PC-3 (cell line): ENCODE data around the gene SERPINA5. TPM values are rescaled to one million over a fixed set of nuclear protein-coding genes. Genes with fewer than 3 reads are reported as not detected.

Experiments used
- ATAC-seq: fragments of 200-7000 bp; cut with Tn5 transposase; 2 replicates; pipeline ENCODE4 v1.9.1; 2020; ENCODE audit warnings: mild to moderate bottlenecking, moderate library complexity
- BruUV-seq: library from RNA; stranded (reverse); fragments of 400-500 nt; replicated peaks from 2 replicates; lab custom pipeline; 2021; lab: Mats Ljungman, UMichigan
- CTCF ChIA-PET: fragments of 300-600 bp; sonication (Branson Sonifier 250); formaldehyde crosslinking; loops from one replicate; lab custom pipeline; 2022; ENCODE audit warnings: antibody characterized with exemption; lab: Charles Lee
- POLR2A ChIA-PET: fragments of 300-600 bp; sonication (Branson Sonifier 250); formaldehyde crosslinking; loops from one replicate; lab custom pipeline; 2022; ENCODE audit warnings: antibody characterized with exemption; ENCODE audit not compliant: unreplicated experiment; lab: Charles Lee
- DNase-seq: peaks from one replicate; pipeline ENCODE4 v3.0.0-alpha.2; 2015
- H2AFZ ChIP-seq: fragments of 300-600 bp; sonication (generic); 2 replicates; pipeline ENCODE4 v1.6.0; 2016; ENCODE audit warnings: antibody characterized with exemption, low read length
- H3F3A ChIP-seq: fragments of 300-600 bp; sonication (generic); one replicate; pipeline ENCODE4 v1.6.0; 2017; ENCODE audit warnings: antibody characterized with exemption, low read length, control low read depth, mild to moderate bottlenecking; ENCODE audit not compliant: unreplicated experiment
- H3K27ac ChIP-seq: fragments of 300-600 bp; sonication (generic); 2 replicates; pipeline ENCODE4 v1.5.1; 2016; ENCODE audit warnings: mild to moderate bottlenecking, low read length
- H3K27me3 ChIP-seq: fragments of 300-600 bp; sonication (generic); 2 replicates; pipeline ENCODE4 v1.6.1; 2016; ENCODE audit warnings: low read length, mixed read lengths
- H3K36me3 ChIP-seq: fragments of 300-600 bp; sonication (generic); 2 replicates; pipeline ENCODE4 v1.6.1; 2016; ENCODE audit warnings: low read depth, mixed run types, low read length, mixed read lengths
- H3K4me1 ChIP-seq: fragments of 300-600 bp; sonication (generic); 2 replicates; pipeline ENCODE4 v1.5.1; 2016; ENCODE audit warnings: low read length; ENCODE audit not compliant: insufficient read depth
- H3K4me2 ChIP-seq: fragments of 300-600 bp; sonication (generic); 2 replicates; pipeline ENCODE4 v1.6.0; 2016; ENCODE audit warnings: low read length
- H3K4me3 ChIP-seq: fragments of 300-600 bp; sonication (generic); 2 replicates; pipeline ENCODE4 v1.5.1; 2016; ENCODE audit warnings: mild to moderate bottlenecking, low read length, mixed read lengths
- H3K79me2 ChIP-seq: fragments of 300-600 bp; sonication (generic); 2 replicates; pipeline ENCODE4 v1.6.1; 2017; ENCODE audit warnings: low read length, mixed read lengths
- H3K9ac ChIP-seq: fragments of 300-600 bp; sonication (generic); 2 replicates; pipeline ENCODE4 v1.6.0; 2016; ENCODE audit warnings: mild to moderate bottlenecking, low read length
- H3K9me2 ChIP-seq: fragments of 300-600 bp; sonication (generic); replicated peaks from 2 replicates; pipeline ENCODE4 v1.6.1; 2016; ENCODE audit warnings: mixed run types, low read length, mixed read lengths
- H3K9me3 ChIP-seq: fragments of 300-600 bp; sonication (generic); 2 replicates; pipeline ENCODE4 v1.6.1; 2016; ENCODE audit warnings: low read length, mixed read lengths
- H4K20me1 ChIP-seq: fragments of 300-600 bp; sonication (generic); 2 replicates; pipeline ENCODE4 v1.6.1; 2016; ENCODE audit warnings: low read length, mixed read lengths
- EZH2 ChIP-seq: fragments of 300-600 bp; sonication (generic); IDR thresholded peaks from one replicate; pipeline ENCODE4 v1.6.1; 2017; ENCODE audit warnings: antibody characterized with exemption, mild to moderate bottlenecking, low read length; ENCODE audit not compliant: unreplicated experiment
- EZH2phosphoT487 ChIP-seq: fragments of 300-600 bp; sonication (generic); IDR thresholded peaks from 2 replicates; pipeline ENCODE4 v1.6.1; 2018; ENCODE audit warnings: mild to moderate bottlenecking, antibody characterized with exemption, low read length, borderline replicate concordance
- intact Hi-C: fragments of 100-400 bp; cut with micrococcal nuclease; formaldehyde crosslinking; loops from 2 replicates; pipeline ENCODE4 v1.9.0; 2023
- total RNA-seq: library from RNA; depleted of rRNA; stranded (reverse); fragments of >200 nt; gene quantifications from 2 replicates; pipeline ENCODE4 v1.2.3, GENCODE V29; 2014
- TF ChIP-seq, protein P1 (sequence below): fragments of 300-600 bp; sonication (generic); conservative IDR thresholded peaks from 2 replicates; pipeline ENCODE4 v1.5.1; 2017; ENCODE audit warnings: antibody characterized with exemption, low read depth, mild to moderate bottlenecking, low read length

Gene SERPINA5
- total RNA-seq, 1 experiment from 2014 or later, result not detected

DNA sequence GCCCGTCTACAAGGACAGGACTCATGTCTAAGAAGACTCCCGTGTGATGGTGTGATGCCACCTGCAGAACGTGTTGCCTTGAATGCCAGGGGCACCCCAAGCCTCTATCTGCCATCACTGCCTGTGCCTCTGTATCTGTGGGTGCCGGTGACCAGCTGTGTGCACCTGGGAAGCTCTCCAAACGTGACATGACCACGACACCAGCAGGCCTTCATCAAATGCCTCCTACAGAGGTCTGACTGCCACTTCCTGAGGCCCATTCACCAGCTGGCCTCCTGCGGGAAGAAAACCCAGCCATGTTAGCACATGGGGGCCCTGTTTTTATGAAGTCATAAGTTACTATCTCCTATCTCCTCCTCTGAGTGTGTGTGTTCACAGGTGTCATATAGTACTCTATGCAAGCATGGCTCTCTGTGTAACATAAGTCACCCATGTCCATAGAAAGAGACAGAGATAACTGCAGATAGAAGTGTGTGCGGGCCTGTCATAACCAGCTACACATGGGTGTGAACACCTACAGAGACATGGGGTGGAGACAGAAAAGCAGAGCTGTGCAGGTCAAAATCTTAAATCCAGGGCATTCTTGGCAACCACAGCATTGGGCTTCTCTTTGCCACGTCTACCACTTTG lies 38.3 kb upstream of the SERPINA5 start:
- no peaks in the 10 kb centered on the region for H3K79me2 ChIP-seq
- no peaks in the 10 kb centered on the region for H3K9me3 ChIP-seq
- ATAC-seq (no peak), DNase-seq (no peak)
- CTCF ChIA-PET, result no interaction called here
- H3F3A ChIP-seq, result no peaks in the 10 kb centered on the region
- H3K27me3 ChIP-seq, result no peaks in the 10 kb centered on the region
- H3K4me3 ChIP-seq, result no peak overlapping the region
- POLR2A ChIA-PET, result no interaction called here
- H3K4me2 ChIP-seq, result no peak overlapping the region
- H3K9ac ChIP-seq, result no peak overlapping the region
- no peaks in the 10 kb centered on the region for H3K36me3 ChIP-seq
- BruUV-seq, result no TSS peak
- H3K9me2 ChIP-seq, result no peaks in the 10 kb centered on the region
- TF ChIP-seq EZH2phosphoT487 (no peak), EZH2 (no peak)
- TF ChIP-seq, protein P1, sequence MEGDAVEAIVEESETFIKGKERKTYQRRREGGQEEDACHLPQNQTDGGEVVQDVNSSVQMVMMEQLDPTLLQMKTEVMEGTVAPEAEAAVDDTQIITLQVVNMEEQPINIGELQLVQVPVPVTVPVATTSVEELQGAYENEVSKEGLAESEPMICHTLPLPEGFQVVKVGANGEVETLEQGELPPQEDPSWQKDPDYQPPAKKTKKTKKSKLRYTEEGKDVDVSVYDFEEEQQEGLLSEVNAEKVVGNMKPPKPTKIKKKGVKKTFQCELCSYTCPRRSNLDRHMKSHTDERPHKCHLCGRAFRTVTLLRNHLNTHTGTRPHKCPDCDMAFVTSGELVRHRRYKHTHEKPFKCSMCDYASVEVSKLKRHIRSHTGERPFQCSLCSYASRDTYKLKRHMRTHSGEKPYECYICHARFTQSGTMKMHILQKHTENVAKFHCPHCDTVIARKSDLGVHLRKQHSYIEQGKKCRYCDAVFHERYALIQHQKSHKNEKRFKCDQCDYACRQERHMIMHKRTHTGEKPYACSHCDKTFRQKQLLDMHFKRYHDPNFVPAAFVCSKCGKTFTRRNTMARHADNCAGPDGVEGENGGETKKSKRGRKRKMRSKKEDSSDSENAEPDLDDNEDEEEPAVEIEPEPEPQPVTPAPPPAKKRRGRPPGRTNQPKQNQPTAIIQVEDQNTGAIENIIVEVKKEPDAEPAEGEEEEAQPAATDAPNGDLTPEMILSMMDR, result no peak
- H4K20me1 ChIP-seq, result no peaks in the 10 kb centered on the region
- intact Hi-C loops, result no loop called here
- H3K27ac ChIP-seq, result no peak overlapping the region
- H3K4me1 ChIP-seq, result no peaks in the 10 kb centered on the region
- H2AFZ ChIP-seq, result no peak overlapping the region

DNA sequence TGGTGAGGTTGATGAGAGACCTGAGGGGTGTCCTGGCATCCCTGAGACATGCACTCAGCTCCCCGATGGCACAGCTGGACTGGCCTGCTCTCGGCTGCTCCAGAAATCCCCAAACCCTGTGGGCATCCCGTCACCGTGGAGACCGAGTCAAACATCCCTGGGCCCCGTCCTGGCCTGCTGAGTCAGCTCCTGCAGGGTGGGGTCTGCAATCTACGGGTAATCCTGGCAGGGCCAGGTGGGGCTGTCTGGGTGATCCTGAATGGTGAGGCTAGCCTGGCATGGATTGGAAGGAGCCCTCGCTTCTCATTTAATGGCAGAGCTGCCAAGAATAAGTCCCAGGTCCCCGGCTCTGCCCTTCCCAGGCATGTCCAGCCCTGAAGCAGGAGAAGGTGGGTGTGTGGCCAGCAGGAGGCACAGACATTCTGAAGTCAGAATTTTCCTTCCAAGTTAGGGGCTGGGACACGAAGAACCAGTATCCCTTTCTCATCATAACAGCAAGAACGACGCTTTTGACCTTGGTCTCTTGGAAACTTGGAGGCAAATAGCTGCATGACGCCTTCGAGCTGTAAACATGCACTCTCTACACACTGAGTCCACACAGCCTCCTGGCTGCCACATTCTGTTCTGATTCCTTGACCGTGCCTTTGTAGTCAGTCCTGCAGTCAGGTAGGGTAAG lies 37.6 kb upstream of the SERPINA5 start:
- H3K27ac ChIP-seq, result no peak overlapping the region

More for the DNA sequence above, 37.6 kb upstream of the SERPINA5 start:
- H3K9me3 ChIP-seq, result no peaks in the 10 kb centered on the region
- ChIA-PET CTCF (no interaction called here), POLR2A (no interaction called here)
- no peaks in the 10 kb centered on the region for H4K20me1 ChIP-seq
- H3K4me3 ChIP-seq, result no peak overlapping the region
- no peaks in the 10 kb centered on the region for H3K9me2 ChIP-seq
- H3K4me1 ChIP-seq, result no peaks in the 10 kb centered on the region
- intact Hi-C loops, result no loop called here
- no peak overlapping the region for H3K9ac ChIP-seq
- no peaks in the 10 kb centered on the region for H3K79me2 ChIP-seq
- no peak overlapping the region for H2AFZ ChIP-seq
- BruUV-seq, result no TSS peak
- DNase-seq, result no peak
- H3K36me3 ChIP-seq, result no peaks in the 10 kb centered on the region
- ATAC-seq, result no peak
- no peak overlapping the region for H3K4me2 ChIP-seq
- no peaks in the 10 kb centered on the region for H3F3A ChIP-seq
- TF ChIP-seq EZH2phosphoT487 (no peak), EZH2 (no peak)
- TF ChIP-seq, protein P1, result no peak
- no peaks in the 10 kb centered on the region for H3K27me3 ChIP-seq
